Measurements from ENCODE around the gene CAB39L. TPM values are rescaled to one million over a fixed set of nuclear protein-coding genes. Genes with fewer than 3 reads are reported as not detected.

CAB39L gene
- total RNA-seq, 1 donor from 2014 or later, result 18.3 TPM

GRCh38 chr13:49448753-49449152, 4.9 kb upstream of the CAB39L start:
- no peaks in the 10 kb centered on the region for H3K36me3 ChIP-seq (ENCODE audit: control insufficient read depth, insufficient read depth, low read length)
- H3K4me3 ChIP-seq (ENCODE audit: low read depth, low read length), result no peak overlapping the region
- TF ChIP-seq CTCF (IDR thresholded peaks at IDR 0.05; ENCODE audit: insufficient read depth, low read length, poor library complexity, severe bottlenecking), result no peak
- H3K27me3 ChIP-seq (ENCODE audit: control insufficient read depth, insufficient read depth, low read length), result no peaks in the 10 kb centered on the region
- no peak for DNase-seq (ENCODE audit: low read depth)

GRCh38 chr13:49446473-49446872, 2.6 kb upstream of the CAB39L start:
- Histone ChIP-seq H3K36me3 (ENCODE audit: control insufficient read depth, insufficient read depth, low read length) (no peaks in the 10 kb centered on the region), H3K4me3 (ENCODE audit: low read depth, low read length) (no peak overlapping the region), H3K27me3 (ENCODE audit: control insufficient read depth, insufficient read depth, low read length) (no peaks in the 10 kb centered on the region)
- DNase-seq (ENCODE audit: low read depth), result no peak
- TF ChIP-seq CTCF (IDR thresholded peaks at IDR 0.05; ENCODE audit: insufficient read depth, low read length, poor library complexity, severe bottlenecking), result no peak

GRCh38 chr13:49444524-49445395, 896 bp upstream of the CAB39L start:
- DNase-seq (ENCODE audit: low read depth), result no peak
- peak overlapping the region; percentile 90 for H3K4me3 ChIP-seq (ENCODE audit: low read depth, low read length)
- H3K36me3 ChIP-seq (ENCODE audit: control insufficient read depth, insufficient read depth, low read length), result no peaks in the 10 kb centered on the region
- TF ChIP-seq CTCF (IDR thresholded peaks at IDR 0.05; ENCODE audit: insufficient read depth, low read length, poor library complexity, severe bottlenecking), result no peak
- H3K27me3 ChIP-seq (ENCODE audit: control insufficient read depth, insufficient read depth, low read length), result no peaks in the 10 kb centered on the region

- Histone ChIP-seq H3K27me3 (ENCODE audit: control insufficient read depth, insufficient read depth, low read length) (no peaks in the 10 kb centered on the region), H3K36me3 (ENCODE audit: control insufficient read depth, insufficient read depth, low read length) (no peaks in the 10 kb centered on the region), H3K4me3 (ENCODE audit: low read depth, low read length) (peak overlapping the region; percentile 60)
- TF ChIP-seq CTCF (IDR thresholded peaks at IDR 0.05; ENCODE audit: insufficient read depth, low read length, poor library complexity, severe bottlenecking), result no peak
- no peak for DNase-seq (ENCODE audit: low read depth)
Observed at GRCh38 chr13:49443357-49443703, 534 bp downstream of the CAB39L start.

- Histone ChIP-seq H3K36me3 (ENCODE audit: control insufficient read depth, insufficient read depth, low read length) (no peaks in the 10 kb centered on the region), H3K27me3 (ENCODE audit: control insufficient read depth, insufficient read depth, low read length) (no peaks in the 10 kb centered on the region), H3K4me3 (ENCODE audit: low read depth, low read length) (no peak overlapping the region)
- no peak for TF ChIP-seq CTCF (IDR thresholded peaks at IDR 0.05; ENCODE audit: insufficient read depth, low read length, poor library complexity, severe bottlenecking)
- no peak for DNase-seq (ENCODE audit: low read depth)
Observed at GRCh38 chr13:49441846-49442245, 2.0 kb downstream of the CAB39L start.

GRCh38 chr13:49441312-49441711, 2.6 kb downstream of the CAB39L start:
- Histone ChIP-seq H3K27me3 (ENCODE audit: control insufficient read depth, insufficient read depth, low read length) (no peaks in the 10 kb centered on the region), H3K4me3 (ENCODE audit: low read depth, low read length) (no peak overlapping the region), H3K36me3 (ENCODE audit: control insufficient read depth, insufficient read depth, low read length) (no peaks in the 10 kb centered on the region)
- TF ChIP-seq CTCF (IDR thresholded peaks at IDR 0.05; ENCODE audit: insufficient read depth, low read length, poor library complexity, severe bottlenecking), result no peak
- DNase-seq (ENCODE audit: low read depth), result no peak
